ENCODE measurements around the gene RAPH1. TPM values are rescaled to one million over a fixed set of nuclear protein-coding genes. Genes with fewer than 3 reads are reported as not detected.

Gene RAPH1
- total and polyA plus RNA-seq, 9 of the 15 experiments (the other 6 are each of a cell fraction or from before 2014, with no cell fraction given) = 0.07 to 0.71 (median 0.27) TPM

GRCh38 chr2:203451689-203452088, 83.4 kb downstream of the RAPH1 start (continued):
- no peak for TF ChIP-seq ELK3 (CRISPR knock-in tag; IDR thresholded peaks at IDR 0.05)
- TF ChIP-seq RBM15 (IDR thresholded peaks at IDR 0.05; ENCODE audit: insufficient read depth, low read length) = no peak
- no peak for TF ChIP-seq CBX2 (IDR thresholded peaks at IDR 0.05; ENCODE audit: insufficient read depth, low read length, poor library complexity, severe bottlenecking)
- TF ChIP-seq CREB3 (tag; conservative IDR thresholded peaks at IDR 0.05; ENCODE audit: low read depth) = no peak
- no peak for TF ChIP-seq FUS (optimal IDR thresholded peaks at IDR 0.05; ENCODE audit: low read depth, low read length)
- no peak for TF ChIP-seq PURB (CRISPR knock-in tag; IDR thresholded peaks at IDR 0.05; ENCODE audit: low read depth)
- TF ChIP-seq MECOM (CRISPR knock-in tag; IDR thresholded peaks at IDR 0.05) = no peak
- TF ChIP-seq KDM5B (IDR thresholded peaks at IDR 0.05; ENCODE audit: insufficient replicate concordance, low read depth, low read length) = no peak
- TF ChIP-seq FOXP1 (CRISPR knock-in tag; IDR thresholded peaks at IDR 0.05) = no peak
- no peak for TF ChIP-seq ERF (CRISPR knock-in tag; IDR thresholded peaks at IDR 0.05)
- no peak for TF ChIP-seq PTBP1 (IDR thresholded peaks at IDR 0.05; ENCODE audit: low read depth, low read length)

Data from K562 (cell line).